Neuron (in vitro differentiated cells): ENCODE data around the gene DYRK4.

Experiments used
- H2AFZ ChIP-seq: one replicate; pipeline ENCODE4 v1.6.1; 2013; ENCODE audit warnings: low read depth, mild to moderate bottlenecking, inconsistent platforms, low read length, moderate library complexity
- H3K27me3 ChIP-seq: one replicate; pipeline ENCODE4 v1.6.1; 2013; ENCODE audit warnings: low read length; ENCODE audit not compliant: insufficient read depth
- H3K36me3 ChIP-seq: one replicate; pipeline ENCODE4 v1.6.1; 2013; ENCODE audit warnings: low read length; ENCODE audit not compliant: insufficient read depth
- H3K4me1 ChIP-seq: one replicate; pipeline ENCODE4 v1.6.1; 2013; ENCODE audit warnings: low read length; ENCODE audit not compliant: insufficient read depth
- H3K4me3 ChIP-seq: 2 replicates; pipeline ENCODE4 v1.5.1; 2013; ENCODE audit warnings: mild to moderate bottlenecking, low read length, moderate library complexity
- H3K9me3 ChIP-seq: one replicate; pipeline ENCODE4 v1.6.1; 2013; ENCODE audit warnings: low read length

The DYRK4 gene

DNA sequence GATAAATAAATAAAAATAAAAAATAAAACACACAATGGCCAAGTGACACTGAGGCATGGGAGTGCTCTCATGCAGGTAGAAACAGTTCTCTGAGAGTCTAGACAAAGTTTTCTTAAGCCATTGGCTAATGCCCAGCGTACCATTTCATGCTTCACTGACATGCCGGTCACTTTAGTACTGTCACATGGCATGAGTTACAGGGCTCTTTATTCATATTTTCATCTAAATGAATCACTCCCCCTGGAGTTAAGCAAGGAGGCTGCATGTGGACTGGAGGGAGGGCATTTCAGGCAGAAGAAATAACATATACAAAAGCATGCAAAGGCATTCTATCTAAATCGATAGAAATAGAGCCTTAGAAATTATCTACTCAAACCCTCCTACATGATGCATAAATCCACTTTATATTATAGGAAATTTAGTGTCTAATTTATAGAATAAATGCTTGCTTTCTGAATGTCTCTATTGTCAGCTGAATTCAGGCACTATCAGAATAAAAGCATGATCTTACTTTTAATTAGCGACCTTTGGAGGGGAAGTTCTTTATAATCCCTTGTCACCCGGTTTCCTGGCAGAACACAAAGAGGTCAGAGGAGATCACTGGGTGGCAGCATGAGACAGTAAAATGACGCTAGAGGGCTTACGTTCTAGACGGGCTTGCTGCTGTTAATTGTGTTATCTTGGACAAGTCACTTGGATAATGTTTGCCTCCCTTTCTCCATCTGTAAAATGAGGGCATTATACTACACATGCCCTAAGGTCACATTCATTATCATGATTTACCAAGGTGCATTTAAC, 17.5 kb downstream of the DYRK4 start:
- H3K36me3 ChIP-seq: no peaks in the 10 kb centered on the region
- no peak overlapping the region for H3K4me3 ChIP-seq
- H3K27me3 ChIP-seq: no peaks in the 10 kb centered on the region
- H3K9me3 ChIP-seq: no peaks in the 10 kb centered on the region
- H3K4me1 ChIP-seq: peaks cover 28% of the 10 kb centered on the region
- no peak overlapping the region for H2AFZ ChIP-seq

DNA sequence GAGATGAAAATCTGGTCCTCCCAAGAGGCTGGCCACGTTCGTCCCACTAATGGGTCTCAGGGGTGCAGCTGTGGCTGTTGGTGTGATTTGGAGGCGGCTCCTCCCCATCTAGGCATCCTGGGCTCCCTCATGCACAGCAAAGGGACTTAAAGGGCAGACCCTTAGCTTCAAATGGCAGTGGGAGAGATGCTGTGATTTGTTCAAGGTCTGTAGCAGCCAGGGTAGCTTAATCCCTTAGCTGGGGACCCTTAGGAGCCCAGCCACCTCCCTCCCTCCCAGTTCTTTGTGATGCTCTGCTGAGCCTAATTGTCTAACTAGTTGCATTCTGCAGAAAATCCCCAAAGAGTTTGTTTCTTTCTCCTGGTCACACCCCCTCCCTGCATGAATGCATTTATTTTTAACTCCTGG, 18.3 kb downstream of the DYRK4 start:
- Histone ChIP-seq H3K4me1 (peaks cover 28% of the 10 kb centered on the region), H3K27me3 (no peaks in the 10 kb centered on the region), H2AFZ (no peak overlapping the region), H3K36me3 (no peaks in the 10 kb centered on the region), H3K9me3 (no peaks in the 10 kb centered on the region), H3K4me3 (no peak overlapping the region)

GRCh38 chr12:4584281-4584680, 22.3 kb downstream of the DYRK4 start:
- Histone ChIP-seq H3K4me1 (peaks cover 14% of the 10 kb centered on the region), H3K9me3 (no peaks in the 10 kb centered on the region), H3K27me3 (no peaks in the 10 kb centered on the region), H3K4me3 (no peak overlapping the region), H2AFZ (no peak overlapping the region), H3K36me3 (no peaks in the 10 kb centered on the region)

GRCh38 chr12:4584896-4585295, 22.9 kb downstream of the DYRK4 start:
- no peaks in the 10 kb centered on the region for H3K9me3 ChIP-seq
- H2AFZ ChIP-seq: no peak overlapping the region
- H3K4me1 ChIP-seq: peaks cover 8% of the 10 kb centered on the region
- no peak overlapping the region for H3K4me3 ChIP-seq
- H3K27me3 ChIP-seq: no peaks in the 10 kb centered on the region
- no peaks in the 10 kb centered on the region for H3K36me3 ChIP-seq

GRCh38 chr12:4586500-4586899, 24.5 kb downstream of the DYRK4 start:
- no peaks in the 10 kb centered on the region for H3K36me3 ChIP-seq
- H3K4me1 ChIP-seq: no peaks in the 10 kb centered on the region
- H3K9me3 ChIP-seq: no peaks in the 10 kb centered on the region
- no peaks in the 10 kb centered on the region for H3K27me3 ChIP-seq
- no peak overlapping the region for H3K4me3 ChIP-seq
- no peak overlapping the region for H2AFZ ChIP-seq

- no peaks in the 10 kb centered on the region for H3K4me1 ChIP-seq
- H3K9me3 ChIP-seq: no peaks in the 10 kb centered on the region
- H3K36me3 ChIP-seq: no peaks in the 10 kb centered on the region
- no peaks in the 10 kb centered on the region for H3K27me3 ChIP-seq
- H2AFZ ChIP-seq: no peak overlapping the region
- no peak overlapping the region for H3K4me3 ChIP-seq
Observed at GRCh38 chr12:4587108-4587507, 25.1 kb downstream of the DYRK4 start.

- no peak overlapping the region for H3K4me3 ChIP-seq
- no peaks in the 10 kb centered on the region for H3K27me3 ChIP-seq
- H3K4me1 ChIP-seq: no peaks in the 10 kb centered on the region
- H3K36me3 ChIP-seq: no peaks in the 10 kb centered on the region
- H2AFZ ChIP-seq: no peak overlapping the region
- no peaks in the 10 kb centered on the region for H3K9me3 ChIP-seq
Observed at GRCh38 chr12:4588916-4589315, 26.9 kb downstream of the DYRK4 start.

DNA sequence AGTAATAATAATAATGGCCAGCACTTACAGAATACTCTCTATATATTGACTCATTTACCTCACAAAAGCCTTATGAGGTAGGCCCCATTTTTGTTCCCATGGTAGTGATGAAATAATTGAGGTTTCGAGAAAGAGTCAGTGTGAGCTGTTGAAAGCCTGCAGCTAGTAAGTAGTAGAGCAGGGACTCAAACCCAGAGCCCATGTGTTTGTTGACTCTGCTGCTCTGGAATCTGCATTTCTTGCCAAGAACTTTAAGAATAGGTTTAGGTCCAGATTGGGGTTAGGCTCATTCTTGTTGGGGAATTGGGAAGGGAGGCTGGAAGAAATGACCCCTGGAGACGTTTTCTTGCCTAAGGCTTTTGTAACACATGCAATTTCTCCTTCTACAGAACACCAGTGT, 27.9 kb downstream of the DYRK4 start:
- Histone ChIP-seq H2AFZ (no peak overlapping the region), H3K9me3 (no peaks in the 10 kb centered on the region), H3K36me3 (no peaks in the 10 kb centered on the region), H3K27me3 (no peaks in the 10 kb centered on the region), H3K4me3 (no peak overlapping the region), H3K4me1 (no peaks in the 10 kb centered on the region)

DNA sequence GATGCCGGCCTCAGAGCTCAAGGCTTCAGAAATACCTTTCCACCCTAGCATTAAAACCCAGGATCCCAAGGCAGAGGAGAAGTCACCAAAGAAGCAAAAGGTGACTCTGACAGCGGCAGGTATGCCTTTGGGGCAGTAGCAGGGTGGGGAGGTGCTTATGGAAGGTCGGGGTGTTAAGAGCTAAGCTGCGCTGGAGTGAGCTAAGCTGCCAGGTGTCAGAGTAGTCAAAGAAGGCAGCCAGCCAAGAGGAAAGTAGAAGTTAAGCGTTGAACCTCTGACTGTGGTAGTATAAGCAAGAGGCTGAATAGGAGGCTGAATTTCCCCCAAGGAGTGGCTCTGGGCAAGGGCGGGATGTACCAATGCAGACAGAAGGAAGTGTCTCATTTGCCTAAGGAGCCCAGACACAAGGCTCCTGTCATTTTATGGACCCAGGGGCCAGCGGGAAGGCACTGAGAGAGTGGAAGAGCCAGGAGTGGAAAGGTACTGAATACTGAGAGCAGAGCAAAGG, 29.2 kb downstream of the DYRK4 start:
- no peaks in the 10 kb centered on the region for H3K36me3 ChIP-seq
- H3K27me3 ChIP-seq: no peaks in the 10 kb centered on the region
- H3K4me3 ChIP-seq: no peak overlapping the region
- no peaks in the 10 kb centered on the region for H3K4me1 ChIP-seq
- no peak overlapping the region for H2AFZ ChIP-seq
- no peaks in the 10 kb centered on the region for H3K9me3 ChIP-seq

DNA sequence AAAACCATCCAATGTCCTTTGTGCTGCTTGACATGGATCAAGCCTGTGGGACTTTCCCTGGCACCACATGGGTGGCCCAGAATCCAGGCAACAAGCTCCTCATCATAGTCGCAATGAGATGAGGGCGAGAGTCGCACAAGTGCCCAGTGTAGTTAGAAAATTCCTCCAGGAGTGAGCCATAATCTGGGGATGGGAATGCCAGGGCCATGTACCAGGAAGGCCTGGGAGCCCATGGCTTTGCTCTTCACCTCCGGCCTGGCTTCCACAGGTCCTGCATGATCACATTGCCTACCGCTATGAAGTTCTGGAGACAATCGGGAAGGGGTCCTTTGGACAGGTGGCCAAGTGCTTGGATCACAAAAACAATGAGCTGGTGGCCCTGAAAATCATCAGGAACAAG, 33.9 kb downstream of the DYRK4 start:
- Histone ChIP-seq H3K4me3 (no peak overlapping the region), H3K9me3 (no peaks in the 10 kb centered on the region), H3K4me1 (no peaks in the 10 kb centered on the region), H3K27me3 (no peaks in the 10 kb centered on the region), H2AFZ (no peak overlapping the region), H3K36me3 (no peaks in the 10 kb centered on the region)

- H3K4me1 ChIP-seq: peaks cover 10% of the 10 kb centered on the region
- H3K4me3 ChIP-seq: no peak overlapping the region
- H3K36me3 ChIP-seq: peaks cover 6% of the 10 kb centered on the region
- no peaks in the 10 kb centered on the region for H3K27me3 ChIP-seq
- peak overlapping the region; percentile 73 for H2AFZ ChIP-seq
- no peaks in the 10 kb centered on the region for H3K9me3 ChIP-seq
Observed at GRCh38 chr12:4603421-4603820, 41.4 kb downstream of the DYRK4 start.

DNA sequence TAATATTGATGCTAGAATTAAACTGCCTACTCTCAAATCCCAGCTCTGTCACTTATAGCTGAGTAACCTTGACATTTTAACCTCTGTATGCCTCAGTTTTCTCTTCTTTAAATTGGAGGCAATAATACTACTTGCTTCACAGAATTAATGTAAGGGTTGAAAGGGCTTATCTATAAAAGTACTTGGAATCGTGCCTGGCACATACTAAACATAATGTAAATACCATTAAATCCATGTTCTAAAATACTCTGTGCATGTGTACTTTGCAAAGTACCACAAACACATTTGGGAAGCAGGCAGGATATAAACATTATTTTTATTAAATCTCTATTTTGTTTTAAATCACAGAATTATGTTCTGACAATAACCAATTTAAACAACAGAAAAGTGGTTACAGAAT, 41.9 kb downstream of the DYRK4 start:
- H3K4me1 ChIP-seq: peaks cover 10% of the 10 kb centered on the region
- H3K27me3 ChIP-seq: no peaks in the 10 kb centered on the region
- H2AFZ ChIP-seq: no peak overlapping the region
- no peaks in the 10 kb centered on the region for H3K9me3 ChIP-seq
- no peak overlapping the region for H3K4me3 ChIP-seq
- peaks cover 6% of the 10 kb centered on the region for H3K36me3 ChIP-seq

DNA sequence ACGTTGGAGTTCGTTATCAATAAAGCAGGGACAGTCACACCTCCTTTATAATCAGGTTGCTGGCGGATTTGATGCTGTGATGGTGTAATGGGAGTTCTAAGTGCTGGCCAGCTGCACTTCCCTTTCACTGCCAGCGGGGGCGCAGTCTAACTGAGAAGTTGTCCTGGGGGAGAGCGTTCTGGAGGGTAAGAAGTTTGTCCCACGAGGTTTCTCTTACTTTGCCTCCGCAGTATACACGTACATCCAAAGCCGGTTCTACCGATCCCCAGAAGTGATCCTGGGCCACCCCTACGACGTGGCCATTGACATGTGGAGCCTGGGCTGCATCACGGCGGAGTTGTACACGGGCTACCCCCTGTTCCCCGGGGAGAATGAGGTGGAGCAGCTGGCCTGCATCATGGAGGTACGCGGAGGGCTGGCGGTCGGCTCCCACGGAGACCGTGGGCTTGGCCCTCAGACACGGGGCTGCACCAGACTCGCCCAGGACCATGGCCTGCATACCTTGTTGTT, 42.7 kb downstream of the DYRK4 start:
- Histone ChIP-seq H3K4me3 (peak overlapping the region; percentile 75), H3K27me3 (no peaks in the 10 kb centered on the region), H3K9me3 (no peaks in the 10 kb centered on the region), H3K4me1 (peaks cover 10% of the 10 kb centered on the region), H3K36me3 (peaks cover 6% of the 10 kb centered on the region), H2AFZ (peak overlapping the region; percentile 53)

DNA sequence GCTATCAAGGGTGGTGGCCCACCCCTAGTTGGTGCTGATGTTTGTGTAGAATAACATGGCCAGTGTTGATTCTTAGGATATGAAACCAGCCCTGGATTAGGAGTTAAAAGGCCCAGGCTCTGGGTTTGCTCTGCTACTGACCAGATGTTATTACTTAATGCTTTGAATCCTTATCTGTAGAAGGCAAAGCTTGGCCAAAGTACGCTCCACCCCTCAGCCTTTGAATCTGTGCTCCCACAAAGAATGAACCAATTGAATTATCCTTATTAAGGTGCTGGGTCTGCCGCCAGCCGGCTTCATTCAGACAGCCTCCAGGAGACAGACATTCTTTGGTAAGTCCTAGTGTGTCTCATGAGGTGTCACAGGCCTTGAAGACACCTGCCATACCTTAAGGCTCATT, 45.0 kb downstream of the DYRK4 start:
- H3K4me1 ChIP-seq: peaks cover 10% of the 10 kb centered on the region
- no peaks in the 10 kb centered on the region for H3K27me3 ChIP-seq
- no peak overlapping the region for H3K4me3 ChIP-seq
- no peaks in the 10 kb centered on the region for H3K9me3 ChIP-seq
- peaks cover 23% of the 10 kb centered on the region for H3K36me3 ChIP-seq
- H2AFZ ChIP-seq: no peak overlapping the region
